ENCODE results near the gene COG7. TPM values are rescaled to one million over a fixed set of nuclear protein-coding genes. Genes with fewer than 3 reads are reported as not detected.

COG7 gene
- polyA plus RNA-seq, 1 donor (not counting 4 experiments of a cell fraction or from before 2014, with no cell fraction given) = 14.7 TPM

GRCh38 chr16:23359092-23359760, 93.8 kb downstream of the COG7 start:
- Histone ChIP-seq H3K4me2 (ENCODE audit: control insufficient read depth, extremely low read depth, insufficient read depth, low read depth, low read length) (no peak overlapping the region), H3K4me3 (ENCODE audit: control insufficient read depth in 2 of 3, extremely low read depth in 1 of 3, insufficient read depth in 2 of 3, low read depth in 1 of 3, low read length in 3 of 3) (no peak overlapping the region), H3K4me1 (ENCODE audit: control insufficient read depth, extremely low read depth, insufficient read depth, low read length) (peaks cover 2% of the 10 kb centered on the region), H3K27ac (ENCODE audit: control insufficient read depth, insufficient read depth, low read length) (no peak overlapping the region), H4K20me1 (ENCODE audit: control insufficient read depth, extremely low read depth, insufficient read depth, low read length) (no peaks in the 10 kb centered on the region), H3K36me3 (ENCODE audit: control insufficient read depth in 2 of 2, extremely low read depth in 1 of 2, insufficient read depth in 2 of 2, low read length in 2 of 2) (no peaks in the 10 kb centered on the region), H2AFZ (ENCODE audit: control insufficient read depth, low read length) (no peak overlapping the region), H3K27me3 (ENCODE audit: control insufficient read depth, extremely low read depth, insufficient read depth, low read length) (no peaks in the 10 kb centered on the region), H3K9me3 (ENCODE audit: control insufficient read depth, low read depth, low read length) (no peaks in the 10 kb centered on the region), H3K79me2 (ENCODE audit: control insufficient read depth, insufficient read depth, low read length) (no peaks in the 10 kb centered on the region), H3K9ac (ENCODE audit: control insufficient read depth, extremely low read depth, insufficient read depth, low read length) (no peak overlapping the region), H3K9me1 (ENCODE audit: control insufficient read depth, extremely low read depth, insufficient read depth, low read length) (no peaks in the 10 kb centered on the region)
- dilution Hi-C loops (cut with MboI; ENCODE audit: extremely low pct_ligation_motif_present, low sequenced_read_pairs) = no loop called here
- TF ChIP-seq CTCF (optimal IDR thresholded peaks at IDR 0.05 in 1 of 3, IDR thresholded peaks at IDR 0.05 in 1 of 3, conservative IDR thresholded peaks at IDR 0.05 in 1 of 3; ENCODE audit: extremely low read depth in 1 of 3, insufficient read depth in 2 of 3, low read length in 3 of 3) (no peak), EZH2 (IDR thresholded peaks at IDR 0.05; ENCODE audit: low read length) (no peak)
- FAIRE-seq (no peak), DNase-seq (ENCODE audit: low read depth, low spot score) (no peak)

- TF ChIP-seq EZH2 (IDR thresholded peaks at IDR 0.05; ENCODE audit: low read length) = no peak
- no peak for TF ChIP-seq CTCF (optimal IDR thresholded peaks at IDR 0.05 in 1 of 3, IDR thresholded peaks at IDR 0.05 in 1 of 3, conservative IDR thresholded peaks at IDR 0.05 in 1 of 3; ENCODE audit: extremely low read depth in 1 of 3, insufficient read depth in 2 of 3, low read length in 3 of 3)
- Histone ChIP-seq H3K4me2 (ENCODE audit: control insufficient read depth, extremely low read depth, insufficient read depth, low read depth, low read length) (no peak overlapping the region), H3K27ac (ENCODE audit: control insufficient read depth, insufficient read depth, low read length) (no peak overlapping the region), H3K4me3 (ENCODE audit: control insufficient read depth in 2 of 3, extremely low read depth in 1 of 3, insufficient read depth in 2 of 3, low read depth in 1 of 3, low read length in 3 of 3) (no peak overlapping the region), H3K9me1 (ENCODE audit: control insufficient read depth, extremely low read depth, insufficient read depth, low read length) (no peaks in the 10 kb centered on the region), H4K20me1 (ENCODE audit: control insufficient read depth, extremely low read depth, insufficient read depth, low read length) (no peaks in the 10 kb centered on the region), H3K4me1 (ENCODE audit: control insufficient read depth, extremely low read depth, insufficient read depth, low read length) (peaks cover 2% of the 10 kb centered on the region), H3K9me3 (ENCODE audit: control insufficient read depth, low read depth, low read length) (no peaks in the 10 kb centered on the region), H3K27me3 (ENCODE audit: control insufficient read depth, extremely low read depth, insufficient read depth, low read length) (no peaks in the 10 kb centered on the region), H2AFZ (ENCODE audit: control insufficient read depth, low read length) (no peak overlapping the region), H3K36me3 (ENCODE audit: control insufficient read depth in 2 of 2, extremely low read depth in 1 of 2, insufficient read depth in 2 of 2, low read length in 2 of 2) (no peaks in the 10 kb centered on the region), H3K79me2 (ENCODE audit: control insufficient read depth, insufficient read depth, low read length) (no peaks in the 10 kb centered on the region), H3K9ac (ENCODE audit: control insufficient read depth, extremely low read depth, insufficient read depth, low read length) (no peak overlapping the region)
- DNase-seq (ENCODE audit: low read depth, low spot score) (no peak), FAIRE-seq (no peak)
- dilution Hi-C loops (cut with MboI; ENCODE audit: extremely low pct_ligation_motif_present, low sequenced_read_pairs) = no loop called here
Measured at GRCh38 chr16:23357761-23358290, 95.2 kb downstream of the COG7 start.

All from keratinocyte (primary cell).